B cell (primary cell): ENCODE measurements around the gene PPP2R2B. TPM values are rescaled to one million over a fixed set of nuclear protein-coding genes. Genes with fewer than 3 reads are reported as not detected.

Experiments
- ATAC-seq: fragments of 200-7000 bp; cut with Tn5 transposase; one replicate; pipeline ENCODE4 v1.10.0; 2021; ENCODE audit warnings: low read depth, mild to moderate bottlenecking, moderate number of reproducible peaks, moderate library complexity
- CTCF ChIA-PET: fragments of 350-600 bp; sonication (Branson Sonifier 250); formaldehyde crosslinking; loops from one replicate; lab custom pipeline; 2021; ENCODE audit warnings: antibody characterized with exemption, inconsistent platforms; lab: Charles Lee
- POLR2A ChIA-PET: fragments of 350-600 bp; sonication (Branson Sonifier 250); formaldehyde crosslinking; loops from one replicate; lab custom pipeline; 2021; ENCODE audit warnings: antibody characterized with exemption; lab: Charles Lee
- DNase-seq: peaks from one replicate; pipeline ENCODE4 v3.0.0; 2013
- H2AFZ ChIP-seq: 2 replicates; pipeline ENCODE4 v1.6.1; 2012; ENCODE audit warnings: mild to moderate bottlenecking, low read depth, low read length; ENCODE audit not compliant: insufficient read depth, poor library complexity, severe bottlenecking
- H3K27ac ChIP-seq, 2 donors: 1 replicate in 1 of 2; 2 replicates in 1 of 2; pipeline ENCODE4 v1.5.1; 2012 to 2013; ENCODE audit warnings: low read length in 2 of 2, mild to moderate bottlenecking in 2 of 2, moderate library complexity in 1 of 2
- H3K27me3 ChIP-seq, 4 experiments: fragments of 200-600 bp in 1 of 4; sonication (generic) in 1 of 4; replicated peaks in 1 of 4; 1 replicate in 2 of 4; 2 replicates in 2 of 4; pipeline versions ENCODE4 v1.6.1 to v1.7.0; 2013 to 2016; ENCODE audit warnings: low read length in 3 of 4, mild to moderate bottlenecking in 2 of 4, mixed read lengths in 1 of 4, moderate library complexity in 1 of 4; ENCODE audit not compliant: insufficient read depth in 4 of 4, control insufficient read depth in 3 of 4; ENCODE audit errors: control extremely low read depth in 1 of 4
- H3K36me3 ChIP-seq, 2 experiments: replicated peaks in 1 of 2; 1 replicate in 1 of 2; 2 replicates in 1 of 2; pipeline versions ENCODE4 v1.6.1 to v1.7.1; 2013; ENCODE audit warnings: low read length in 1 of 2; ENCODE audit not compliant: insufficient read depth in 2 of 2, control insufficient read depth in 1 of 2; ENCODE audit errors: control extremely low read depth in 1 of 2, extremely low read depth in 1 of 2
- H3K4me1 ChIP-seq, 2 donors: fragments of 200-600 bp in 1 of 2; sonication (generic) in 1 of 2; 1 replicate in 1 of 2; 2 replicates in 1 of 2; pipeline versions ENCODE4 v1.5.1 to v1.6.1; 2013 to 2017; ENCODE audit warnings: low read length in 2 of 2; ENCODE audit not compliant: control insufficient read depth in 2 of 2, insufficient read depth in 2 of 2
- H3K4me2 ChIP-seq: replicated peaks from 2 replicates; pipeline ENCODE3; 2012; ENCODE audit warnings: mild to moderate bottlenecking, low read depth, low read length; ENCODE audit not compliant: poor library complexity, severe bottlenecking
- H3K4me3 ChIP-seq, 5 experiments: fragments of 200-600 bp in 1 of 5; sonication (generic) in 1 of 5; 1 replicate in 3 of 5; 2 replicates in 2 of 5; pipeline versions ENCODE4 v1.5.1 to v1.7.0; 2011 to 2016; ENCODE audit warnings: low read length in 4 of 5, mild to moderate bottlenecking in 4 of 5, low read depth in 2 of 5, control low read depth in 1 of 5, moderate library complexity in 1 of 5; ENCODE audit not compliant: insufficient read depth in 1 of 5; ENCODE audit errors: control extremely low read depth in 1 of 5, extremely low read depth in 1 of 5
- H3K79me2 ChIP-seq: fragments of 200-600 bp; sonication (generic); one replicate; pipeline ENCODE4 v1.6.0; 2016; ENCODE audit warnings: low read length; ENCODE audit not compliant: control insufficient read depth, insufficient read depth
- H3K9ac ChIP-seq: fragments of 200-600 bp; sonication (generic); 2 replicates; pipeline ENCODE4 v1.6.1; 2017; ENCODE audit warnings: mild to moderate bottlenecking, low read length, moderate library complexity
- H3K9me3 ChIP-seq, 3 donors: one replicate each; pipeline versions ENCODE4 v1.6.1 to v1.7.1; 2013; ENCODE audit warnings: low read length in 2 of 3; ENCODE audit not compliant: control insufficient read depth in 2 of 3, insufficient read depth in 1 of 3; ENCODE audit errors: control extremely low read depth in 1 of 3
- H4K20me1 ChIP-seq: 2 replicates; pipeline ENCODE4 v1.6.0; 2012; ENCODE audit warnings: mild to moderate bottlenecking, low read length; ENCODE audit not compliant: insufficient read depth, control insufficient read depth, poor library complexity, severe bottlenecking
- H3K27ac Mint-ChIP-seq: one replicate; pipeline ENCODE4 v1.8.0; 2021; ENCODE audit warnings: mixed read lengths
- H3K27me3 Mint-ChIP-seq: one replicate; pipeline ENCODE4 v1.8.0; 2021; ENCODE audit warnings: mixed read lengths
- H3K4me1 Mint-ChIP-seq: one replicate; pipeline ENCODE4 v1.8.0; 2021; ENCODE audit warnings: mixed read lengths
- H3K4me3 Mint-ChIP-seq: one replicate; pipeline ENCODE4 v1.8.0; 2021; ENCODE audit warnings: mixed read lengths
- H3K9me3 Mint-ChIP-seq: one replicate; pipeline ENCODE4 v1.8.0; 2022; ENCODE audit warnings: mixed read lengths; ENCODE audit not compliant: insufficient read depth
- EZH2 ChIP-seq: IDR thresholded peaks from 2 replicates; pipeline ENCODE4 v1.6.1; 2012; ENCODE audit warnings: borderline replicate concordance, low read depth, mild to moderate bottlenecking, moderate library complexity, low read length; ENCODE audit not compliant: insufficient read depth, poor library complexity, severe bottlenecking
- WGBS: methylation state at CpG from one replicate; pipeline ENCODE4 v1.1.5; 2013; ENCODE audit warnings: missing lambda C conversion rate; ENCODE audit not compliant: insufficient coverage; 5-methylcytosine and 5-hydroxymethylcytosine counted together
- intact Hi-C: fragments of 100-400 bp; cut with micrococcal nuclease; formaldehyde crosslinking; loops from one replicate; pipeline ENCODE4 v1.10.0; 2022
- polyA plus RNA-seq: library from polyadenylated mRNA; depleted of rRNA; stranded (reverse); fragments of >200 nt; gene quantifications from 2 replicates; pipeline ENCODE4 v1.2.3, GENCODE V29; 2012
- total RNA-seq, 2 donors: library from RNA; stranded (reverse); fragments of 120-200 nt in 1 of 2; gene quantifications; 1 replicate in 1 of 2; 2 replicates in 1 of 2; pipeline versions ENCODE4 v1.2.3 to v1.2.4, GENCODE V29; 2013 to 2022
- TF ChIP-seq, protein P1 (sequence below): fragments of 200-600 bp; IDR thresholded peaks from one replicate; pipeline ENCODE4 v1.8.0; 2022; ENCODE audit warnings: antibody characterized with exemption, mild to moderate bottlenecking

The PPP2R2B gene
- total and polyA plus RNA-seq, 2 donors (not counting 1 experiment from before 2014, with no cell fraction given): 0.03 TPM; not detected in 1

DNA sequence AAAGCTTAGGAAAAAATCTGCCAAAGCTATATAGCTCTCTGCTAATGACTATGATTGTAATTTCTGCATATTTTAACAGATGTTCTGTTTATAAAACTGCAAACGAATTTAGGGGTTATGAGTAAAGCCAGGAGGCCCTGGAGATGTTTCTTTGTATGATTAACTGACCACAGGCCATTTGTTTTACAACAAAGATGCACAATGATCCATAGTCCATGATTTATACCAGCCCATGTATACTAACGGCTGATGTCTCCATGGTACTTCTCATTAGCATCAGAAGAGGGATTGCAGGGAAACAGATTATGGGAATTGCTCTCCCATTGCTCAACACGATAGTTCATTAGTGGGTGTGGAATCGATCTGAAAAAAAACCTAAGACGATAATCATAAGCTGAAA is 78.9 kb downstream of the PPP2R2B start:
- TF ChIP-seq, protein P1, sequence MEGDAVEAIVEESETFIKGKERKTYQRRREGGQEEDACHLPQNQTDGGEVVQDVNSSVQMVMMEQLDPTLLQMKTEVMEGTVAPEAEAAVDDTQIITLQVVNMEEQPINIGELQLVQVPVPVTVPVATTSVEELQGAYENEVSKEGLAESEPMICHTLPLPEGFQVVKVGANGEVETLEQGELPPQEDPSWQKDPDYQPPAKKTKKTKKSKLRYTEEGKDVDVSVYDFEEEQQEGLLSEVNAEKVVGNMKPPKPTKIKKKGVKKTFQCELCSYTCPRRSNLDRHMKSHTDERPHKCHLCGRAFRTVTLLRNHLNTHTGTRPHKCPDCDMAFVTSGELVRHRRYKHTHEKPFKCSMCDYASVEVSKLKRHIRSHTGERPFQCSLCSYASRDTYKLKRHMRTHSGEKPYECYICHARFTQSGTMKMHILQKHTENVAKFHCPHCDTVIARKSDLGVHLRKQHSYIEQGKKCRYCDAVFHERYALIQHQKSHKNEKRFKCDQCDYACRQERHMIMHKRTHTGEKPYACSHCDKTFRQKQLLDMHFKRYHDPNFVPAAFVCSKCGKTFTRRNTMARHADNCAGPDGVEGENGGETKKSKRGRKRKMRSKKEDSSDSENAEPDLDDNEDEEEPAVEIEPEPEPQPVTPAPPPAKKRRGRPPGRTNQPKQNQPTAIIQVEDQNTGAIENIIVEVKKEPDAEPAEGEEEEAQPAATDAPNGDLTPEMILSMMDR: no peak
- no peak for TF ChIP-seq EZH2
- no peak overlapping the region for H3K4me2 ChIP-seq
- no peak overlapping the region for H3K27ac Mint-ChIP-seq
- H3K27me3 ChIP-seq: no peaks in the 10 kb centered on the region
- H3K9ac ChIP-seq: no peak overlapping the region
- WGBS: no CpG with 5 or more reads among the region's 5 CpGs
- no peaks in the 10 kb centered on the region for H3K4me1 Mint-ChIP-seq
- no peaks in the 10 kb centered on the region for H3K27me3 Mint-ChIP-seq
- ChIA-PET CTCF (no interaction called here), POLR2A (no interaction called here)
- intact Hi-C loops: no loop called here
- no peak for DNase-seq
- H2AFZ ChIP-seq: no peak overlapping the region
- H3K4me1 ChIP-seq: no peaks in the 10 kb centered on the region
- no peak for ATAC-seq
- H3K36me3 ChIP-seq: no peaks in the 10 kb centered on the region
- no peak overlapping the region for H3K27ac ChIP-seq
- H3K79me2 ChIP-seq: no peaks in the 10 kb centered on the region
- no peaks in the 10 kb centered on the region for H3K9me3 Mint-ChIP-seq
- H3K4me3 Mint-ChIP-seq: no peak overlapping the region
- H3K9me3 ChIP-seq: no peaks in the 10 kb centered on the region
- H4K20me1 ChIP-seq: no peaks in the 10 kb centered on the region
- no peak overlapping the region for H3K4me3 ChIP-seq

DNA sequence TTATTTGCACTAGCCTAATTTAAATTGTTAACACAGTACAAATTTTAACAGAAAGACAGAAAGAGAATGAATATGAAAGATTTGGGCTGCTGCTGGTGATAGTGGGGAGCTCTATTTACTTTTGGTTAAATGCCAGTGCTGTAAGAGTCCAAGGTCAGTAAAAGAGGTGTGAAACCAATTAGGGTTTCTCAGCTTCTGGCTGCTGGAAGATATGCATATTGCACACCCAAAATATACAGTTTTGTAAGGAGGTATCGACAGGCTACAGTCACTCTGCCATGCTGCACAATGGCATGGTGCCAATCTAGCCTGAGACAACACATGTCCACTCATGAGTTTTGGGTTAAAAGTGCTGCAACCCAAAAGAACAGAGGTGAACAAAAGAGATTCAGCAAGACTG is 79.3 kb downstream of the PPP2R2B start:
- H2AFZ ChIP-seq: no peak overlapping the region
- no peaks in the 10 kb centered on the region for H3K9me3 ChIP-seq
- Mint-ChIP-seq H3K4me1 (no peaks in the 10 kb centered on the region), H3K9me3 (no peaks in the 10 kb centered on the region), H3K27me3 (no peaks in the 10 kb centered on the region), H3K27ac (no peak overlapping the region), H3K4me3 (no peak overlapping the region)
- no peak overlapping the region for H3K9ac ChIP-seq
- no peak for ATAC-seq
- TF ChIP-seq, protein P1: no peak
- no peak for TF ChIP-seq EZH2
- ChIA-PET CTCF (no interaction called here), POLR2A (no interaction called here)
- no peaks in the 10 kb centered on the region for H3K27me3 ChIP-seq
- intact Hi-C loops: no loop called here
- WGBS: 50% methylated on average over 1 of the region's 1 CpG
- no peak for DNase-seq
- no peaks in the 10 kb centered on the region for H3K36me3 ChIP-seq
- H3K27ac ChIP-seq: no peak overlapping the region
- H4K20me1 ChIP-seq: no peaks in the 10 kb centered on the region
- H3K4me2 ChIP-seq: no peak overlapping the region
- no peak overlapping the region for H3K4me3 ChIP-seq
- no peaks in the 10 kb centered on the region for H3K79me2 ChIP-seq
- no peaks in the 10 kb centered on the region for H3K4me1 ChIP-seq
